ENCODE measurements around the gene SLC9A3. TPM values are rescaled to one million over a fixed set of nuclear protein-coding genes. Genes with fewer than 3 reads are reported as not detected.

SLC9A3 gene
- total and polyA plus RNA-seq, 4 experiments from 2014 or later, result 2.2 to 3.1 (median 2.8) TPM

DNA sequence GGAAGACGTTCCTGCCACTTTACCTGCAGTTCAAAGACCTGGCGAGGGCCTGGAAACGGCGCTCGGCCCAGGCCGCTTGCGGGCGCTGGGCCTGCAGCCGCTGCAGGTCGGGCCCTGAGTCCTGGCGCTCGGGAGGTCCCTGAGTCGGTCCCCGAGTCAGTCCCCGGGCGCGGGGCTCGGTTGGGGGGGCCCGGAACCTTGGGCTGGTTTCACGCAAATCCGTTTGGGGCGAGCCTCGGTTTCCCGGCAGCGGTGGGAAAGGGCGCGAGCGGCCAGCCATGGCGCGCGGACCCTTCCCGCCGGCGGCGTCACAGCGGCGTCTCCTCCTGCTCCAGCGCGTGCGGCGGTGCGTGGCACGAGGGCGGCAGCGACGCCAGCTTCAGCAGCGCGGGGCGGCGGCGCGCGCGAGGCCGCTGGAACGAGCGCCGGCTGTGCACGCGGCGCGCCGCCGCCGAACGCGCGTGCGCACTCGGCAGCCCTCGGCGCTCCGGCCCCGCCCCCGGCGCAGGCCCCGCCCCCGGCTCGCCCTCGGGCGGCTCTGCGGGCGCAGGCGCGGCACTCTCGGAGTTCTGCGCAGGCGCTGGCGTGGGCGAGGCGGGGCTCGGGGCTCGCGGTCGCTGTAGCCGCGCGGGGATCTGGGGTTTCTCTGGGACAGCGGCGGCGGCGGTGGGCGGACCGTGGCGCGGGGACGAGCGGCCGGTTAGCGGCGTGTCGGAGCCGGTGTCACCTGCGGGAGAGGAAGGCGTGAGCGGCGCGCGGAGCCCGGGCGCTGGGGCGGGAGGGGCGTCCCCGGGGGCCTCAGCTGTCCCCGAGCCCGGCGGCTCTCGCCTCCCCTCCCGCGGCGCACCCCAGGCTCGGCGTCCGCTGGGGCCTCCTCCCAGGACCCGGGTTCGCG lies 51.3 kb downstream of the SLC9A3 start:
- Mint-ChIP-seq H3K4me3 (peak overlapping the region; percentile 76 to 85 (median 82)), H3K9me3 (no peaks in the 10 kb centered on the region), H3K4me1 (peaks cover 6 to 20% (median 15%) of the 10 kb centered on the region in 4 donors), H3K27ac (peak overlapping the region in 5 of 7 donors; percentile 9 to 89 (median 77)), H3K27me3 (peaks cover 1 to 7% of the 10 kb centered on the region in 2 donors), H3K36me3 (peaks cover 0 to 13% of the 10 kb centered on the region in 2 donors)
- Histone ChIP-seq H3K27ac (ENCODE audit: low read depth, low read length) (peak overlapping the region; percentile 80), H3K36me3 (ENCODE audit: insufficient read depth, low read length) (no peaks in the 10 kb centered on the region), H3K4me3 (ENCODE audit: low read length in 2 of 2) (peak overlapping the region; percentile 50 to 63), H3K4me1 (ENCODE audit: insufficient read depth, low read length) (peaks cover 30% of the 10 kb centered on the region), H3K9me3 (ENCODE audit: control insufficient read depth in 1 of 2, low read length in 2 of 2) (no peaks in the 10 kb centered on the region), H3K27me3 (ENCODE audit: insufficient read depth, low read length) (no peaks in the 10 kb centered on the region)
- intact Hi-C loops (cut with micrococcal nuclease), result loop anchor here (1.0 to 2.0 kb wide), 4 partner anchors 9 to 139 kb away; partner anchors contain the start of genes CEP72 and EXOC3
- DNase-seq, result peak; percentile 83 to 95 (median 91)
- ChIA-PET CTCF (ENCODE audit: partially characterized antibody) (interaction anchor here (1.2 to 1.7 kb wide), 3 partner anchors 26 to 29 kb away, joined by 4 to 15 read pairs (median 6); no protein-coding TSS in a partner anchor), POLR2A (ENCODE audit: partially characterized antibody) (interaction anchor here (0.6 to 3.9 kb wide), 11 partner anchors 9 to 914 kb away, joined by 3 to 22 read pairs (median 4); partner anchors contain the start of genes BRD9, EXOC3, PDCD6 and TRIP13)

DNA sequence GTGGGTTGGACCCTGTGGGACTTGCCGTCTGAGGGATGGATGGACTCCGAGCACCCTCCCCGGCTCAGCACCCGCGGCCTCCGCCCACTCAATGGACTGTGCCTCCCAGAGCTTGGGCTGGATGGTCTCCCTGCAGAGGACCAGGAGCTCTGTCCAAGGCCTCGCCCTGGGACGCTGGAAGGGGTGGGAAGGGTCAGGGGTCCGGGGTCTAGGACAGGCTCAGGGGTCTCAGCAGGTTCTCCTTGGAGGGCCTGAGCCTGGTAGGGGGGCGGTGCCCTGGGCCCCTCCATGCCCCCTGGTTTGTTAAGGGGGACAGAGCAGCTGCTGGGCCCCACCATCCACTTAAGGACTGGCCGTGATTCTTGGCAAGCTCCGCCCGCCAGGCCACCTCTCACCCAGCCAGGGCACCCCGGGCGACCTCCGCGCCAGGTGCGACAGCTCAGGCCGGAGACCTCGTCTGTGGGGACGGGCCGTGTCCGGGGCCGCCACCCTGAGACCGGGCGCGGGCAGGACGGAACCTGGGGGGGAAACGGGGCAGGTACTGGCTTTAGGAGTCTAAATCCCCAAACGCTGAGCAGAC lies 52.1 kb downstream of the SLC9A3 start:
- Mint-ChIP-seq H3K27me3 (peaks cover 1 to 2% of the 10 kb centered on the region in 2 donors), H3K9me3 (no peaks in the 10 kb centered on the region), H3K4me1 (peaks cover 6 to 20% (median 15%) of the 10 kb centered on the region in 4 donors), H3K27ac (peak overlapping the region; percentile 86 to 92 (median 91)), H3K4me3 (peak overlapping the region; percentile 79 to 85 (median 82)), H3K36me3 (peaks cover 0 to 13% of the 10 kb centered on the region in 2 donors)
- Histone ChIP-seq H3K27ac (ENCODE audit: low read depth, low read length) (peak overlapping the region; percentile 80), H3K27me3 (ENCODE audit: insufficient read depth, low read length) (no peaks in the 10 kb centered on the region), H3K4me1 (ENCODE audit: insufficient read depth, low read length) (peaks cover 30% of the 10 kb centered on the region), H3K9me3 (ENCODE audit: control insufficient read depth in 1 of 2, low read length in 2 of 2) (no peaks in the 10 kb centered on the region), H3K36me3 (ENCODE audit: insufficient read depth, low read length) (no peaks in the 10 kb centered on the region), H3K4me3 (ENCODE audit: low read length in 2 of 2) (peak overlapping the region; percentile 50 to 63)
- DNase-seq, result no peak
- intact Hi-C loops (cut with micrococcal nuclease), result loop anchor here (1.0 to 2.0 kb wide), 2 partner anchors 8 to 29 kb away; partner anchors contain the start of gene EXOC3
- CTCF ChIA-PET (ENCODE audit: partially characterized antibody), result interaction anchor here (1.2 kb wide), 1 partner anchor 25 kb away, joined by 6 read pairs; no protein-coding TSS in a partner anchor
- POLR2A ChIA-PET (ENCODE audit: partially characterized antibody), result interaction anchor here (0.8 to 3.9 kb wide), 8 partner anchors 9 to 420 kb away, joined by 3 to 22 read pairs (median 8); partner anchors contain the start of genes BRD9, CCDC127, EXOC3 and PDCD6

DNA sequence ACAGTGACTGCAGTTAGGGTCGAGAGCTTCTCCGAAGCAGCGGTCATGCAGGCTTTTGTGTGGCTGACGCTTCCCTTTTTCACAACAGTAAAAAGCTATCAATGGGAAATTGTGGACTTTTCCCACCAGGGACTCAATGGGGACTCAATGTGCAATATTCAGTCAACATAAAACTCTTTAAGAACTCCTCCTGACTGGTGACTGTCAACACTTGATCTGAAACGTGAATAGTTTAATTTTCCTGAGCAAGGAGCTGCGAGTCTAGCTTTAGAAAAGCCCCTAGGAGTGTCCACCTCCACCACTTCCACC lies 52.5 kb downstream of the SLC9A3 start:
- DNase-seq, result no peak
- intact Hi-C loops (cut with micrococcal nuclease), result loop anchor here (1.0 to 2.0 kb wide), 2 partner anchors 7 to 29 kb away; partner anchors contain the start of gene EXOC3
- ChIA-PET POLR2A (ENCODE audit: partially characterized antibody) (interaction anchor here (0.8 to 3.9 kb wide), 5 partner anchors 8 to 254 kb away, joined by 4 to 22 read pairs (median 9); partner anchors contain the start of genes CCDC127, EXOC3 and SDHA), CTCF (ENCODE audit: partially characterized antibody) (interaction anchor here (1.2 kb wide), 1 partner anchor 25 kb away, joined by 6 read pairs; no protein-coding TSS in a partner anchor)
- Histone ChIP-seq H3K4me1 (ENCODE audit: insufficient read depth, low read length) (peaks cover 30% of the 10 kb centered on the region), H3K9me3 (ENCODE audit: control insufficient read depth in 1 of 2, low read length in 2 of 2) (no peaks in the 10 kb centered on the region), H3K36me3 (ENCODE audit: insufficient read depth, low read length) (peaks cover 2% of the 10 kb centered on the region), H3K27me3 (ENCODE audit: insufficient read depth, low read length) (no peaks in the 10 kb centered on the region), H3K4me3 (ENCODE audit: low read length in 2 of 2) (peak overlapping the region; percentile 50 to 63), H3K27ac (ENCODE audit: low read depth, low read length) (peak overlapping the region; percentile 80)
- Mint-ChIP-seq H3K4me3 (peak overlapping the region; percentile 79 to 85 (median 82)), H3K4me1 (peaks cover 6 to 20% (median 15%) of the 10 kb centered on the region in 4 donors), H3K27me3 (peaks cover 1 to 2% of the 10 kb centered on the region in 2 donors), H3K36me3 (peaks cover 0 to 13% of the 10 kb centered on the region in 2 donors), H3K9me3 (no peaks in the 10 kb centered on the region), H3K27ac (peak overlapping the region; percentile 86 to 92 (median 91))

DNA sequence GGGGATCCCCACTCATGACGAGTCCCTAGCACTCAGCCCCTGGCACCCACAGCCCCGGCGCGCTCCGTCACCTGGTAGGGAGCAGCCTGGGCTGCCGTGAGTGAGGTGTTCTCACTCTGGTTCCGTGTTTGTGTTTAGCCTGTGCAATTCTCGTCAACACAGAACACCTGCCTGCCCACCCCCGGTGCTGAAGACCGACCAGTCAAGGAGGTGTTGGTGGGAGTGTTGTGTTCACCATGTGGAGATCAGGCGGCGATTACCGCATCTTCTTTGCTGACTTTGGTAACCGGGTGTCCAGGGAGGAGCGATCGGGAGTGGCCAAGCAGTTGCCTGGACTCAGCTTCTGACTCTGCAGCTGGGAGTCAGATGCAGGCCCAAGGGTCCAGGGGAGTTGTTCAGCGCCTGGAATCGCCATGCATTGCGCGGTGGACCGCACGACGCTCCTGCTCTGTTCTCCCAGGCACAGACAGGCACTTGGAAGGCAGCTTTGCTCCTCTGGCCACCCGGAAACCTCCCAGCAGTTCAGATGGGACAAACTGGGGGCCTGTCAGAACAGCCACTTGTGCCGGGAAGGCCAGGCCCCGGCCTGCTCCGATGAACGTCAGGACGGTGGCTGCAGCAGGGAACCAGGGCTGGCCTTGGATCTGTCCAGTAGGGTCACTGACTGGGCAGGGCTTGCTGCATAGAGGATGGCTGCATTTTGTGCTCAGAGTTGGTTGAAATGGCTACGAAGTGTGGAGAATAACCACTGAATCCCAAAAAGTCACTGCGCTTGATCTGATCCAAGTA lies 53.1 kb downstream of the SLC9A3 start:
- Mint-ChIP-seq H3K27me3 (peaks cover 1 to 2% of the 10 kb centered on the region in 2 donors), H3K4me3 (peak overlapping the region; percentile 79 to 85 (median 82)), H3K4me1 (peaks cover 7 to 24% (median 15%) of the 10 kb centered on the region in 4 donors), H3K36me3 (peaks cover 3 to 13% of the 10 kb centered on the region in 2 donors), H3K9me3 (no peaks in the 10 kb centered on the region), H3K27ac (peak overlapping the region; percentile 86 to 92 (median 91))
- Histone ChIP-seq H3K4me1 (ENCODE audit: insufficient read depth, low read length) (peaks cover 30% of the 10 kb centered on the region), H3K4me3 (ENCODE audit: low read length in 2 of 2) (peak overlapping the region; percentile 9 to 50), H3K27me3 (ENCODE audit: insufficient read depth, low read length) (no peaks in the 10 kb centered on the region), H3K27ac (ENCODE audit: low read depth, low read length) (peak overlapping the region; percentile 80), H3K36me3 (ENCODE audit: insufficient read depth, low read length) (peaks cover 7% of the 10 kb centered on the region), H3K9me3 (ENCODE audit: control insufficient read depth in 1 of 2, low read length in 2 of 2) (no peaks in the 10 kb centered on the region)
- ChIA-PET POLR2A (ENCODE audit: partially characterized antibody) (interaction anchor here (0.8 to 3.9 kb wide), 4 partner anchors 7 to 253 kb away, joined by 4 to 22 read pairs (median 14); partner anchors contain the start of genes CCDC127 and SDHA), CTCF (ENCODE audit: partially characterized antibody) (interaction anchor here (1.2 kb wide), 1 partner anchor 24 kb away, joined by 6 read pairs; no protein-coding TSS in a partner anchor)
- intact Hi-C loops (cut with micrococcal nuclease), result no loop called here
- DNase-seq, result no peak

DNA sequence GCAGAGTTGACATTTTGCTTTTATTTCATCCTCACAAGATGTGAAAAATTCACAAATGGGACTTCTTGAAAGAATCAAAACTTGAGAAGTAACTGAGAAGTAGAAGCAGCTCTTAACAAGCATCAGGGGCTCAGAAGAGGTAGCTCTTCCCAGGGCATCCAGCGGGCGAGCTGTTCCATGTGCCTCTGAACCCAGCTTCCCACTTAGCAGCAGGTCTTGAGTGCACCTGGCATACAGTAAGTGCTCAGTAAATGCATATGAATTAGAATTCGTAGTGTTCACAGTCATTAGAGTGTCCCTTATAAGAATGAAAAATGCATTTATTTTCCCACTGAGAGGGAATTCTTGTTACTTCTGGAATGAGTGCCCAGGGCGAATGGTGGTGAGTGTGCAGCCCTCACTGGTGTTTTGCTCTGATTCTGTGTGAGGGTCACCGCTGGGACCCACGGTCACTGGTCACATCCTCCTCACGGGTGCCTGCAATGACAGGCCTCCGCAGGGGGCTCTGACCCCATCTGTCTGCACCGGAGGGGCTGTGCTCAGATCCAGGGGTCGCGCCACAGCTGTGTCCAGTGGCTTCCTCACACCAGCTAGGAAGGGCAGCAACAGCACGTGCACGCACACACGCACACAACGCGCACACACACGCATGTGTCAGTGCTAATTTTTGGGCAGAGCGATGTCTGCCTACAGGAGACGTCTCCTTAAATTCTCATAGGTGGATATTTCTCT lies 54.3 kb downstream of the SLC9A3 start:
- intact Hi-C loops (cut with micrococcal nuclease), result no loop called here
- CTCF ChIA-PET (ENCODE audit: partially characterized antibody), result interaction anchor here (0.9 kb wide), 1 partner anchor 23 kb away, joined by 3 read pairs; no protein-coding TSS in a partner anchor
- H3K27ac Mint-ChIP-seq, result peak overlapping the region in 2 of 7 donors; percentile 65 to 72

DNA sequence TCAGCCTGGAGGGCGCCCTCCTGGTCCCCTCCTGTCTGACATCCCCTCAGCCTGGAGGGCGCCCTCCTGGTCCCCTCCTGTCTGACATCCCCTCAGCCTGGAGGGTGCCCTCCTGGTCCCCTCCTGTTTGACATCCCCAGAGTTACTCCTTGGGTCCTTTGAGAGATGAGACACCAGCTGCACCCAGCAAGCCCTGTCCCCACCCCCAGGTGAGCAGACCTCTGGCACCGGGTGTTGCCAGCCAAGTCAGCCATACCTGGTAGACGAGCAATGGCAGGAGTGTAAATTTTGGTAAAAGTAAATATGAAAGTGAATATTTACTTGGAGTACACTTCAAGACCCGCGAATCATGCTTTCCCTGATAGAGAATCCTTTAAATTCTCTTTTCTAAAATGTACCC lies 55.8 kb downstream of the SLC9A3 start:
- Histone ChIP-seq H3K4me1 (ENCODE audit: insufficient read depth, low read length) (peaks cover 36% of the 10 kb centered on the region), H3K27ac (ENCODE audit: low read depth, low read length) (no peak overlapping the region), H3K36me3 (ENCODE audit: insufficient read depth, low read length) (peaks cover 7% of the 10 kb centered on the region), H3K9me3 (ENCODE audit: control insufficient read depth in 1 of 2, low read length in 2 of 2) (no peaks in the 10 kb centered on the region), H3K27me3 (ENCODE audit: insufficient read depth, low read length) (no peaks in the 10 kb centered on the region), H3K4me3 (ENCODE audit: low read length in 2 of 2) (no peak overlapping the region)
- Mint-ChIP-seq H3K36me3 (peaks cover 8 to 22% of the 10 kb centered on the region in 2 donors), H3K27ac (peak overlapping the region in 2 of 7 donors; percentile 43 to 68), H3K9me3 (peaks cover 0 to 2% (median 0%) of the 10 kb centered on the region in 8 donors), H3K27me3 (no peaks in the 10 kb centered on the region), H3K4me3 (no peak overlapping the region), H3K4me1 (peaks cover 14 to 46% (median 22%) of the 10 kb centered on the region in 4 donors)
- CTCF ChIA-PET (ENCODE audit: partially characterized antibody), result no interaction called here
- intact Hi-C loops (cut with micrococcal nuclease), result no loop called here
- POLR2A ChIA-PET (ENCODE audit: partially characterized antibody), result no interaction called here
- no peak for DNase-seq

More for the DNA sequence above, 54.3 kb downstream of the SLC9A3 start:
- Histone ChIP-seq H3K27ac (ENCODE audit: low read depth, low read length) (no peak overlapping the region), H3K36me3 (ENCODE audit: insufficient read depth, low read length) (peaks cover 7% of the 10 kb centered on the region), H3K27me3 (ENCODE audit: insufficient read depth, low read length) (no peaks in the 10 kb centered on the region), H3K4me1 (ENCODE audit: insufficient read depth, low read length) (peaks cover 25% of the 10 kb centered on the region), H3K9me3 (ENCODE audit: control insufficient read depth in 1 of 2, low read length in 2 of 2) (no peaks in the 10 kb centered on the region), H3K4me3 (ENCODE audit: low read length in 2 of 2) (no peak overlapping the region)
- H3K4me1 Mint-ChIP-seq, result peaks cover 9 to 34% (median 15%) of the 10 kb centered on the region in 4 donors
- no peak for DNase-seq
- H3K36me3 Mint-ChIP-seq, result peaks cover 3 to 14% of the 10 kb centered on the region in 2 donors
- peaks cover 0 to 2% (median 0%) of the 10 kb centered on the region in 8 donors for H3K9me3 Mint-ChIP-seq
- peak overlapping the region in 2 of 8 donors; percentile 20 to 39 for H3K4me3 Mint-ChIP-seq
- peaks cover 0 to 1% of the 10 kb centered on the region in 2 donors for H3K27me3 Mint-ChIP-seq
- POLR2A ChIA-PET (ENCODE audit: partially characterized antibody), result no interaction called here
